IMR-90 (cell line): ENCODE data around the gene MDM1. TPM values are rescaled to one million over a fixed set of nuclear protein-coding genes. Genes with fewer than 3 reads are reported as not detected.

Source experiments
- ATAC-seq: fragments of 200-7000 bp; cut with Tn5 transposase; 2 replicates; pipeline ENCODE4 v1.9.1; 2020; ENCODE audit warnings: low read depth, mild to moderate bottlenecking, moderate library complexity
- BruUV-seq: library from RNA; stranded (reverse); fragments of 400-500 nt; replicated peaks from 2 replicates; lab custom pipeline; 2021; lab: Mats Ljungman, UMichigan
- CTCF ChIA-PET: fragments of 300-600 bp; formaldehyde crosslinking; extraction: SDS; loops from one replicate; lab custom pipeline; 2021; ENCODE audit warnings: antibody characterized with exemption; lab: Yijun Ruan, JAX
- POLR2A ChIA-PET: fragments of 300-600 bp; sonication (Branson Sonifier 250); formaldehyde crosslinking; loops from one replicate; lab custom pipeline; 2022; ENCODE audit warnings: antibody characterized with exemption; ENCODE audit not compliant: unreplicated experiment; lab: Charles Lee
- DNase-seq: peaks from one replicate; pipeline ENCODE4 v3.0.0; 2013
- H2AFZ ChIP-seq: replicated peaks from 2 replicates; pipeline ENCODE3; 2013; ENCODE audit warnings: low read length, mild to moderate bottlenecking; ENCODE audit not compliant: poor library complexity
- H2AK5ac ChIP-seq: 2 replicates; pipeline ENCODE4 v1.6.1; 2013; ENCODE audit warnings: low read depth, low read length, inconsistent platforms
- H2AK9ac ChIP-seq: replicated peaks from 2 replicates; pipeline ENCODE3; 2013; ENCODE audit warnings: mild to moderate bottlenecking, low read depth, low read length, moderate library complexity; ENCODE audit not compliant: poor library complexity
- H2BK120ac ChIP-seq: 2 replicates; pipeline ENCODE4 v1.6.1; 2013; ENCODE audit warnings: low read depth, low read length, inconsistent platforms
- H2BK15ac ChIP-seq: 3 replicates; pipeline ENCODE4 v1.6.1; 2013; ENCODE audit warnings: low read depth, low read length, inconsistent platforms
- H2BK20ac ChIP-seq: 2 replicates; pipeline ENCODE4 v1.6.1; 2013; ENCODE audit warnings: low read depth, mild to moderate bottlenecking, inconsistent platforms, low read length, moderate library complexity
- H2BK5ac ChIP-seq: 2 replicates; pipeline ENCODE4 v1.6.1; 2013; ENCODE audit warnings: mild to moderate bottlenecking, low read depth, low read length, inconsistent platforms; ENCODE audit not compliant: poor library complexity, severe bottlenecking
- H3K14ac ChIP-seq: replicated peaks from 2 replicates; pipeline ENCODE4 v1.6.1; 2013; ENCODE audit warnings: low read depth, low read length, inconsistent platforms
- H3K18ac ChIP-seq: 2 replicates; pipeline ENCODE4 v1.6.1; 2013; ENCODE audit warnings: low read depth, low read length, control low read depth
- H3K23ac ChIP-seq: 2 replicates; pipeline ENCODE4 v1.6.1; 2013; ENCODE audit warnings: low read depth, low read length, inconsistent platforms
- H3K27ac ChIP-seq: 2 replicates; pipeline ENCODE4 v1.5.1; 2013; ENCODE audit warnings: mild to moderate bottlenecking, control low read depth, low read length; ENCODE audit not compliant: insufficient read depth
- H3K27me3 ChIP-seq: 2 replicates; pipeline ENCODE4 v1.6.1; 2013; ENCODE audit warnings: low read length; ENCODE audit not compliant: control insufficient read depth, insufficient read depth
- H3K36me3 ChIP-seq: 2 replicates; pipeline ENCODE4 v1.6.1; 2013; ENCODE audit warnings: low read length, mixed read lengths; ENCODE audit not compliant: control insufficient read depth, insufficient read depth
- H3K4ac ChIP-seq: 2 replicates; pipeline ENCODE4 v1.6.1; 2013; ENCODE audit warnings: low read depth, low read length, inconsistent platforms
- H3K4me1 ChIP-seq: 2 replicates; pipeline ENCODE4 v1.6.1; 2013; ENCODE audit warnings: low read length, mixed read lengths; ENCODE audit not compliant: control insufficient read depth, insufficient read depth
- H3K4me2 ChIP-seq: 2 replicates; pipeline ENCODE4 v1.6.1; 2013; ENCODE audit warnings: low read depth, mild to moderate bottlenecking, control low read depth, low read length, moderate library complexity
- H3K4me3 ChIP-seq: 2 replicates; pipeline ENCODE4 v1.5.1; 2013; ENCODE audit warnings: low read depth, mild to moderate bottlenecking, control low read depth, low read length, moderate library complexity; ENCODE audit not compliant: insufficient read depth
- H3K56ac ChIP-seq: 2 replicates; pipeline ENCODE4 v1.6.1; 2013; ENCODE audit warnings: low read length, inconsistent platforms; ENCODE audit not compliant: insufficient read depth; ENCODE audit errors: extremely low read depth
- H3K79me1 ChIP-seq, 2 experiments: 2 replicates each; pipeline ENCODE4 v1.6.1; 2013; ENCODE audit warnings: low read length in 2 of 2, inconsistent platforms in 1 of 2, low read depth in 1 of 2
- H3K9ac ChIP-seq: 2 replicates; pipeline ENCODE4 v1.6.1; 2013; ENCODE audit warnings: low read depth, low read length, control low read depth
- H3K9me1 ChIP-seq: 2 replicates; pipeline ENCODE4 v1.6.1; 2013; ENCODE audit warnings: low read length, inconsistent platforms; ENCODE audit not compliant: insufficient read depth
- H3K9me3 ChIP-seq: 2 replicates; pipeline ENCODE4 v1.6.1; 2013; ENCODE audit warnings: low read length; ENCODE audit not compliant: control insufficient read depth, insufficient read depth
- H4K20me1 ChIP-seq: 2 replicates; pipeline ENCODE4 v1.6.1; 2013; ENCODE audit warnings: low read length, inconsistent platforms; ENCODE audit not compliant: insufficient read depth
- H4K5ac ChIP-seq: 2 replicates; pipeline ENCODE4 v1.6.1; 2013; ENCODE audit warnings: mild to moderate bottlenecking, low read depth, low read length, control low read depth
- H4K8ac ChIP-seq, 2 experiments: 2 replicates each; pipeline ENCODE4 v1.6.1; 2013; ENCODE audit warnings: low read depth in 2 of 2, low read length in 2 of 2, control low read depth in 1 of 2, inconsistent platforms in 1 of 2
- H4K91ac ChIP-seq: 2 replicates; pipeline ENCODE4 v1.6.1; 2013; ENCODE audit warnings: low read depth, low read length, inconsistent platforms; ENCODE audit not compliant: insufficient read depth
- BHLHE40 ChIP-seq: fragments of 150-350 bp; IDR thresholded peaks from 2 replicates; pipeline ENCODE4 v1.6.1; 2016; ENCODE audit warnings: mild to moderate bottlenecking, low read depth, low read length
- CEBPB ChIP-seq: IDR thresholded peaks from 2 replicates; pipeline ENCODE4 v1.6.1; 2012; ENCODE audit warnings: low read depth, low read length, improper control_type of control experiment
- CHD1 ChIP-seq: IDR thresholded peaks from 2 replicates; pipeline ENCODE4 v1.6.1; 2012; ENCODE audit warnings: low read depth, low read length, improper control_type of control experiment
- FOS ChIP-seq: fragments of 150-350 bp; IDR thresholded peaks from 2 replicates; pipeline ENCODE4 v1.6.1; 2016; ENCODE audit warnings: low read depth, low read length
- MAFK ChIP-seq: IDR thresholded peaks from 2 replicates; pipeline ENCODE4 v1.6.1; 2012; ENCODE audit warnings: low read depth, low read length, improper control_type of control experiment
- MAZ ChIP-seq: IDR thresholded peaks from 2 replicates; pipeline ENCODE4 v1.6.1; 2012; ENCODE audit warnings: low read depth, mild to moderate bottlenecking, low read length, improper control_type of control experiment, moderate library complexity, borderline replicate concordance
- MXI1 ChIP-seq: IDR thresholded peaks from 2 replicates; pipeline ENCODE4 v1.6.1; 2012; ENCODE audit warnings: low read depth, mild to moderate bottlenecking, low read length, moderate library complexity, borderline replicate concordance
- NFE2L2 ChIP-seq: fragments of 150-350 bp; IDR thresholded peaks from 2 replicates; pipeline ENCODE4 v1.6.1; 2016; ENCODE audit warnings: low read depth, mild to moderate bottlenecking, low read length
- POLR2A ChIP-seq: IDR thresholded peaks from 2 replicates; pipeline ENCODE4 v1.6.1; 2012; ENCODE audit warnings: mild to moderate bottlenecking, low read depth, low read length
- RAD21 ChIP-seq: IDR thresholded peaks from 2 replicates; pipeline ENCODE4 v1.6.1; 2012; ENCODE audit warnings: low read length, improper control_type of control experiment
- RCOR1 ChIP-seq: IDR thresholded peaks from 2 replicates; pipeline ENCODE4 v1.6.1; 2012; ENCODE audit warnings: mild to moderate bottlenecking, low read length, improper control_type of control experiment; ENCODE audit not compliant: insufficient replicate concordance
- RFX5 ChIP-seq: IDR thresholded peaks from 2 replicates; pipeline ENCODE4 v1.8.0; 2012; ENCODE audit warnings: low read depth, mild to moderate bottlenecking, low read length, moderate library complexity
- SMC3 ChIP-seq: fragments of 150-350 bp; IDR thresholded peaks from 2 replicates; pipeline ENCODE4 v1.6.1; 2016; ENCODE audit warnings: low read depth, mild to moderate bottlenecking, antibody characterized with exemption, low read length, moderate library complexity
- WGBS, 2 experiments: methylation state at CpG; one replicate each; pipeline versions ENCODE4 v1.1.5 to v1.1.7; 2013; ENCODE audit warnings: missing lambda C conversion rate in 2 of 2; ENCODE audit not compliant: insufficient read length in 1 of 2; ENCODE audit errors: extremely low coverage in 2 of 2; 5-methylcytosine and 5-hydroxymethylcytosine counted together
- dilution Hi-C: fragments of 300-500 bp; cut with HindIII; formaldehyde crosslinking; loops from one replicate; pipeline ENCODE4 v1.14.3; 2018; ENCODE audit warnings: low sequenced_read_pairs; ENCODE audit not compliant: unreplicated experiment
- in situ Hi-C: fragments of 300-500 bp; cut with MboI; formaldehyde crosslinking; loops from 3 replicates; pipeline ENCODE4 v1.14.3; 2019; ENCODE audit warnings: low sequenced_read_pairs, inconsistent platforms, mixed read lengths
- intact Hi-C: fragments of 100-400 bp; cut with micrococcal nuclease; formaldehyde crosslinking; loops from 2 replicates; pipeline ENCODE4 v1.10.0; 2022
- polyA plus RNA-seq, 3 experiments: library from polyadenylated mRNA; depleted of rRNA; stranded (reverse); fragments of >200 nt; gene quantifications; 2 replicates each; pipeline ENCODE4 v1.2.3, GENCODE V29; 2012; ENCODE audit warnings: low replicate concordance in 1 of 3
- total RNA-seq: library from RNA; depleted of rRNA; stranded (reverse); fragments of >200 nt; gene quantifications from 2 replicates; pipeline ENCODE4 v1.2.3, GENCODE V29; 2012
- TF ChIP-seq, protein P1 (sequence below): fragments of 150-350 bp; IDR thresholded peaks from 2 replicates; pipeline ENCODE4 v1.6.1; 2016; ENCODE audit warnings: low read depth, mild to moderate bottlenecking, low read length, moderate library complexity, borderline replicate concordance
- TF ChIP-seq, protein P2 (sequence below): fragments of 150-350 bp; IDR thresholded peaks from 2 replicates; pipeline ENCODE4 v1.6.1; 2017; ENCODE audit warnings: mild to moderate bottlenecking, antibody characterized with exemption, low read length, low read depth
- TF ChIP-seq, protein P3 (sequence below): conservative IDR thresholded peaks from 2 replicates; pipeline ENCODE4 v1.5.1; 2012; ENCODE audit warnings: mild to moderate bottlenecking, low read depth, low read length, improper control_type of control experiment

Gene MDM1
- total and polyA plus RNA-seq, 2 of the 4 experiments (the other 2 are of a cell fraction) = 5.6 to 5.7 TPM

DNA sequence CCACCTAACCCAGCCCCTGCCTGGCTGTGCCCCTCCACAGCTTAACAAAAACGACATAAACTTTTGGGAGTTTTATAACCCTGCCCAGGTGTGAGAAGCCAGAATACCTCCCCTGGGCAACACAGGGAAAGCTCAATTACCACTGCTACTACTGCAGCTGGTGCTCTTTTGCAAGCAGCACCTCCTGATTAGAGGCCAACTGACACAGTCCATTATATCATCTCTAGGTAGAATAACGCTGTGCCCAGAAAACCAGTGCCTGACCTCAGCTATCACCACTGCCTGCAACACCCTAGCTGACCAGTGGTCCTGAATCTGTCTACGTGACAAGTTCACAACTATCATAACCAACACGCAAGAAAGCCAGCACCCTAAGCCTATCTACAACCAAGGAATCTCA lies 34.2 kb downstream of the MDM1 start:
- Histone ChIP-seq H3K4me2 (no peak overlapping the region), H2BK15ac (no peak overlapping the region), H2BK5ac (no peak overlapping the region), H2AFZ (no peak overlapping the region), H3K18ac (no peak overlapping the region), H4K5ac (no peak overlapping the region), H3K56ac (no peak overlapping the region), H3K27ac (no peak overlapping the region), H4K91ac (no peak overlapping the region), H2BK20ac (no peak overlapping the region), H3K9me3 (no peaks in the 10 kb centered on the region), H3K14ac (no peak overlapping the region), H2BK120ac (no peak overlapping the region), H4K20me1 (no peaks in the 10 kb centered on the region), H3K9me1 (no peaks in the 10 kb centered on the region), H4K8ac (no peak overlapping the region), H2AK5ac (no peak overlapping the region), H3K4me1 (no peaks in the 10 kb centered on the region), H3K23ac (no peak overlapping the region), H3K36me3 (no peaks in the 10 kb centered on the region), H3K9ac (no peak overlapping the region), H3K27me3 (no peaks in the 10 kb centered on the region), H3K4ac (no peak overlapping the region), H3K4me3 (no peak overlapping the region), H3K79me1 (no peaks in the 10 kb centered on the region), H2AK9ac (no peak overlapping the region)
- ChIA-PET POLR2A (no interaction called here), CTCF (no interaction called here)
- intact Hi-C loops (no loop called here), dilution Hi-C loops (no loop called here), in situ Hi-C loops (no loop called here)
- ATAC-seq (no peak), DNase-seq (no peak)
- WGBS, 2 experiments = 83% methylated on average over 2 of the region's 4 CpGs; no CpG with 5 or more reads in 1 of the 2 experiments
- TF ChIP-seq FOS (no peak), SMC3 (no peak), MAFK (no peak), CHD1 (no peak), CEBPB (no peak), RFX5 (no peak), MAZ (no peak), RAD21 (no peak), MXI1 (no peak), NFE2L2 (no peak), RCOR1 (no peak), BHLHE40 (no peak), POLR2A (no peak)
- TF ChIP-seq, protein P1, sequence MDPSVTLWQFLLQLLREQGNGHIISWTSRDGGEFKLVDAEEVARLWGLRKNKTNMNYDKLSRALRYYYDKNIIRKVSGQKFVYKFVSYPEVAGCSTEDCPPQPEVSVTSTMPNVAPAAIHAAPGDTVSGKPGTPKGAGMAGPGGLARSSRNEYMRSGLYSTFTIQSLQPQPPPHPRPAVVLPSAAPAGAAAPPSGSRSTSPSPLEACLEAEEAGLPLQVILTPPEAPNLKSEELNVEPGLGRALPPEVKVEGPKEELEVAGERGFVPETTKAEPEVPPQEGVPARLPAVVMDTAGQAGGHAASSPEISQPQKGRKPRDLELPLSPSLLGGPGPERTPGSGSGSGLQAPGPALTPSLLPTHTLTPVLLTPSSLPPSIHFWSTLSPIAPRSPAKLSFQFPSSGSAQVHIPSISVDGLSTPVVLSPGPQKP = no peak
- TF ChIP-seq, protein P2, sequence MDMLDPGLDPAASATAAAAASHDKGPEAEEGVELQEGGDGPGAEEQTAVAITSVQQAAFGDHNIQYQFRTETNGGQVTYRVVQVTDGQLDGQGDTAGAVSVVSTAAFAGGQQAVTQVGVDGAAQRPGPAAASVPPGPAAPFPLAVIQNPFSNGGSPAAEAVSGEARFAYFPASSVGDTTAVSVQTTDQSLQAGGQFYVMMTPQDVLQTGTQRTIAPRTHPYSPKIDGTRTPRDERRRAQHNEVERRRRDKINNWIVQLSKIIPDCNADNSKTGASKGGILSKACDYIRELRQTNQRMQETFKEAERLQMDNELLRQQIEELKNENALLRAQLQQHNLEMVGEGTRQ = no peak
- TF ChIP-seq, protein P3, sequence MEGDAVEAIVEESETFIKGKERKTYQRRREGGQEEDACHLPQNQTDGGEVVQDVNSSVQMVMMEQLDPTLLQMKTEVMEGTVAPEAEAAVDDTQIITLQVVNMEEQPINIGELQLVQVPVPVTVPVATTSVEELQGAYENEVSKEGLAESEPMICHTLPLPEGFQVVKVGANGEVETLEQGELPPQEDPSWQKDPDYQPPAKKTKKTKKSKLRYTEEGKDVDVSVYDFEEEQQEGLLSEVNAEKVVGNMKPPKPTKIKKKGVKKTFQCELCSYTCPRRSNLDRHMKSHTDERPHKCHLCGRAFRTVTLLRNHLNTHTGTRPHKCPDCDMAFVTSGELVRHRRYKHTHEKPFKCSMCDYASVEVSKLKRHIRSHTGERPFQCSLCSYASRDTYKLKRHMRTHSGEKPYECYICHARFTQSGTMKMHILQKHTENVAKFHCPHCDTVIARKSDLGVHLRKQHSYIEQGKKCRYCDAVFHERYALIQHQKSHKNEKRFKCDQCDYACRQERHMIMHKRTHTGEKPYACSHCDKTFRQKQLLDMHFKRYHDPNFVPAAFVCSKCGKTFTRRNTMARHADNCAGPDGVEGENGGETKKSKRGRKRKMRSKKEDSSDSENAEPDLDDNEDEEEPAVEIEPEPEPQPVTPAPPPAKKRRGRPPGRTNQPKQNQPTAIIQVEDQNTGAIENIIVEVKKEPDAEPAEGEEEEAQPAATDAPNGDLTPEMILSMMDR = no peak
- no TSS peak for BruUV-seq
